DMS53 (cell line): ENCODE results near the gene TWNK.

ENCODE experiments used
- DNase-seq: peaks from one replicate; lab custom pipeline; 2025; lab: John Stamatoyannopoulos, UW

TWNK gene

DNA sequence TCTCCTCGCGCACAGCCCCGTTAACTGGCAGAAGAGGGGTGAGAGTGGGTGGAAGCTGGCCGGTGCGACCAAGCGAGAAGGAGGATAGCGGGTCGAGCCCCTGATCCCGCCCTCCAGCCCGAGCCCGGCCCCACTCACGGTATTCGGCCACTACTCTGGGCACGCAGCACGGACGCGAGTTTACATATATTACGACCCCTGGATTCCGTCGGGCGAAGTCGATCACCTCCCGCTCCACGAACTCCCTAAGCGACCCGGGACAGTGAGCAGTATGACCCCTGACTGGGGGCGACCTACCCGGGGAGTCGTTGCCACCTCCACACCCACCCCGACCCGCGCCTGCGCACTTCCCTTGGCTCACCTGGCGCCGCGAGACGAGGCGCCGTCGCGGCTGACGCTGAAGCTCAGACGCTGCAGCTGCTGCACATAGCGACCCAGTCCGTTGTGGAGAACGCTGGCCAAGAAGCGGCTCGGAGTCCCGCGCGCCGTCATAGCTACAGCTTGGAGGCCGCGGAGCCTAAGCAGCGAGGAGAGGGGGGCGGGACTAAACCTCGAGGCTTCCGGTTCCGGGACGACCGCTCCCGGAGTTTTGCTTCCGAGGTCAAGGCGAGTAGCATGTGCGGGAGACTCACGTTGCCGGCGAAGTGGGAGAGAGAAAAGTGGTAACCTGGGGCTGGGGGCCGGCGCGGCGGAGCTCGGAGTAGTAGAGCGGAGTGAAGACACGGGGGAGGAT is at the start of gene TWNK, which contains the start of gene MRPL43:
Gene TWNK, plus strand, starts transcription at position 592 of the 733 bp plus-strand sequence. CDS start 668 bp downstream, outside the sequence.
Gene MRPL43, minus strand, starts transcription at position 546 of the 733 bp plus-strand sequence. Its CDS starts 54 bp downstream, at position 492.
- peak; percentile 91 for DNase-seq

DNA sequence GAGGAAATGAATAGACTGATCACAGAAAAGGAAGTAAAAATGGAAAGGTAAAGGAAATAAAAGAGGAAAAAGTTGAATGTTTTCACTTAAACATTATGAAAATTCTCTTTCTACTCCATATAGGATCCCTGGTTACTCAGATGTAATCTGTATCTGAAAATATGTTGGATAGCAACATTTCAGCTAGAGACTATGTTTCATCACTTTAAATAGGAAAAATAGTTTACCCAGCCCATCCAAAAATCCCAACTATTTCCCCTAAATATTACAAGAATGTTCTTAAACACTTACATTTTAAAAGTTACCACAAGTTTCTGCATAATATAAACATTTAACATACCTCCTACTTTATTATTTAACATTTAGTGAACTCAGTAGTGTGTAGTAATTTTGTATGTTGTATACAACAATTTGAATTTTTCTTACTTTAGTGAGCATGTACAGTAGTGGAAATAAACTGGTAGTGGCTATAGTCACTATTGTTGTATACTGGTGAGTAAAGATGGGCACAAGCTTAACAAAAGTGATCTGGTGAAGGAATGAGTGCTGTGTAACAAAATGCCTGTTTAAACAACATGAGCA is 47.5 kb upstream of the TWNK start:
- DNase-seq, result no peak

DNA sequence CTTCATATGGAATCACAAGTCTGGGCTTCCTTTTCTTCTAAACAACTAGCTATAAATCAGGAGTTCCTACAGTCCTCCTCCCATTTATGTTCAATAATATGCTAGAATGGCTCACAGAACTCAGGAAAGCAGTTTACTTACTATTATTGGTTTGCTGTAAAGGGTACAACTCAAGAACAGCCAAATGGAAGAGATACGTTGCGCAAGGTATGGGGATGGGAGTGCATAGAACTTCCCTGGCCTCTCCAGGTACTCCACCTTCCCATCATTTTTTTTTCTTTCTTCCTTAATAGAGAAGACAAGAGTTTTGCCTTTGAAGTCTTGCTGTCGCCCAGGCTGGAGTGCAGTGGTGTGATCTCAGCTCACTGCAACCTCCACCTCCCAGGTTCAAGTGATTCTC is 45.1 kb upstream of the TWNK start:
- no peak for DNase-seq

DNA sequence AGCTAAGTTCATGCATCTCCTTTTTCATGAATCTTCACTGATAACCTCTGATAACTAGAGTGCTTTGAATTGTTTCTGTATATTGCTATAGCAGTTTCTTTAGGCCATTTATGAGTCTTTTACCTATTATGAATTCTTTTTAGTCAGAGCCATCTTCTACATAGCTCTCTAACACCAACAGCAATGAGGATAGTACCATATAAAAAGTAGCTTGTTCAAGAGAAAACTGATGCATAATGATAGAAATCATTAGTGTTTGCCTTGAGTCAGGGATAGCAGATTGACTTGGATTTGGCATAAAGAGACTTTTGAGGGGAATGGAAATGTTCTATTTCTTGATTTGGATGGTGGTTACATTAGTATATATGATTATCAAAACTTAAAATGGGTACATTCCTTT is 43.8 kb upstream of the TWNK start:
- DNase-seq, result no peak

DNA sequence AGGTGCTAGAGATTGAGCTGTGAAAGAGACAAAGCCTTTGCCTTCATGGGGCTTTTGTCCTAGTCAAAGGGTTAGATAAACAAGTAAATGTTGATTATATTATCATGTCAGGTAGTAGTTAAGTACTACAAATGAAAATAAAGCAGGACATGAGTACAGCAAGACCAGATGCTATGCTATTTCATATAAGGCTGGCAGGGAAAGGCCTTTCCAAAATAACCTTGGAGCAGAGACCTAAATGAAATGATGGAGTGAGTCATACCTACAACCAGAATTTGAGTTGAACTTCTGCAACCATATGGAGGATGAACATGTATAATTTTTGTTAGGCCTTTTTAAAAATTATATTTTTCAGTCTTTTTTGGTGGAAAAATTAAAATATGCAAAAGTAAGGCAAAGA is 41.6 kb upstream of the TWNK start:
- DNase-seq, result no peak

DNA sequence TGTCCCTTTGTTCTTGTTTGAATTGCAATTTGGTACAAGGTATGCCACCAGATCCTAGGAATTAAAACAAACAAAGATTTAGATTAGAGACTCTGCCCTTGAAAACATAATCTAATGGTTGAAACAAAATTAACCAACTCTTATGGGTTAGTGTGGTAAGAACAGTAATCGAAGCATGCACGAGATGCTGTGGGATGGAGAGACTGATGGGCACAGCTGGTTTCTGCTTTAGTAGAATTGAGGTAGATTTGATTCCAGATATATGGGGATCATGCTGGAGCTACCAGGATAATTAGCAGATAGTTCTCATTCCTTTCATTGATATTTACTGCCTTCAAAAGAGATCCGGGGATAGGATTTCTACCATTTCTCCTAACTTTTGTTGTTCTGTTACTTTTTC is 38.4 kb upstream of the TWNK start:
- DNase-seq, result no peak

DNA sequence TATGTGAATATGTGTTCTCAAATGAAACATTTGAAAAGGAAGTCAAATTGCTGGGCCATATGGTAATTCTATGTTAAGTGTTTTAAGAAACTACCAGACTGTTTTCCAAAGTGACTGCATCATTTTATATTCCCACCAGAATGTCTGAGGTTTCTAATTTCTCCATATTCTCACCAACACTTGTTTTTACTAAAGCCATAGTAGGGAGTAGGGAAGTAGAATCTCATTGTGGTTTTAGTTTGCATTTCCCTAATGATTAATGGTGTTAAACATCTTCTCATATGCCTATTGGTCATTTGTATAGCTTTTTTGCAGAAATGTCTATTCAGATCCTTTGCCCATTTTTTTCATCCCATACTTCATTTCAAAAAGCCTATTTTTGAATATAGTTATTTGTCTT is 27.1 kb upstream of the TWNK start:
- no peak for DNase-seq

DNA sequence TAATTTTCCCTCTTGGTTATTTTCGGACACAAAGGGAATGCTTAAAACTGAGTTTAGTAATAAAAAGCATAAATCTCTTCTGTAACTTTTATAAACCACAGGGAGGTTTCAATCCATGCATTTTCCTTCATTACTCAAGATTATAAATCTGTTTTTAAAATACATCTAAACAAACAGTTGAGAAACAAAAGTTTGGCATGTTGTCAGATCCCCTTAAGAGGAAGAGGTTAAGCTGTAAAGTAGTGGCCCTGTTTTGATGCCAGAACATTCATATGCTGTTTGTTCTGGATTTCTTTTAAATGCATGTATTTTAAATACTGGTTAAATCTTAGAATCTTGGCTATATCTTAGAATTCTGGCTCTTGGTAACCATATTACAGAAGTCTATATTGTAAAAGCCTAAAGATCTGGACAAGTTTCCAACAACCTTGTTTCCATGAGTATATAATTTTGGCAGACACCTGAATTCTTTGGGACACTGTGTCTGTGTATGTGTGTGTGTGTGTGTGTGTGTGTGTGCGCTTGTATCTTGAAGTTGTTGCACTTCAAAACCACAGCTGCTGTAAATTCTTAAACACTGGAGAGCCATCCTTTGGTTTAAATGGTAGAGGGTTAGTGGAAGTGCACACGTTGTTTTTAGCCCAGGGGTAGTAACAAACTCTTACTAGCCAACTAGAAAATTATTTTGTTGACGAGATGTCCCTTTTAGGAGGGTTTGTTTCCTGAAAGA is 24.8 kb upstream of the TWNK start:
- no peak for DNase-seq

DNA sequence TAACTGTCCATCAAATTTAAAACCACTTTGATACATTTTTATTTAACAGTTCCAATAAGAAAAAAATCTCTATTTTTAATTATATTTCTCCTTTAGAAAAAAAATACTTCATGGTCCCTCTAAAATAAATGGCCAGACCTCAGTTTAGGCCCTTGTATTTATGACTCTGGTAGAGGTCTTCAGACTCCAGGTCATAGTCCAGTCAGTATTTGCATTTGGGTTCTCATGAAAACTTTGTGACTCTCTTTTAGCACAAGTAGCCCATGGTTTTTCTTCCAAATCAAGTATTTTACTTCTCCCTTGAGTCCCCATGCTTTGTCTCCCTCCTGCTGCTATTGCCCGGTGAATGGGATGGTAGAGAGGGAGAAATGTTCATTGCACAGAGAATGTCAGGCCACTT is 23.5 kb upstream of the TWNK start:
- DNase-seq, result no peak

DNA sequence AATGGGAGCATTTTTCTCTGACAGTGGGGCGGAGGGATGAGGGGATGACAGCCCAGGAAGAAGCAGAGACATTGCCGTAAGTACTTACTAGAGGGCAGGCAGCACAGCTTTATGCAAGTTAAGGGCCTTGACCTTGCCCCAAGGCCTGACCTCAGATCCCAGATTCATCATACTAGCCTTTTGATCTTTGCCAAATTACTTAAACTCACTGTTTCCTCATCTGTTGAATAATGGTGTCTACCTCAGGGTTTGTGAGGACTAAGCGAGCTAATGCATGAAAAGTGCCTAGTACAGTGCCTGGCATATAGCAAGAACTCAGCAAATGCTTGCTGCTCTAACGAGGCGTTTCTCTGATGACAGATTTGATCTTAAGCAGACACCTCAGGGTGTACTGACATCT is 21.5 kb upstream of the TWNK start:
- no peak for DNase-seq

DNA sequence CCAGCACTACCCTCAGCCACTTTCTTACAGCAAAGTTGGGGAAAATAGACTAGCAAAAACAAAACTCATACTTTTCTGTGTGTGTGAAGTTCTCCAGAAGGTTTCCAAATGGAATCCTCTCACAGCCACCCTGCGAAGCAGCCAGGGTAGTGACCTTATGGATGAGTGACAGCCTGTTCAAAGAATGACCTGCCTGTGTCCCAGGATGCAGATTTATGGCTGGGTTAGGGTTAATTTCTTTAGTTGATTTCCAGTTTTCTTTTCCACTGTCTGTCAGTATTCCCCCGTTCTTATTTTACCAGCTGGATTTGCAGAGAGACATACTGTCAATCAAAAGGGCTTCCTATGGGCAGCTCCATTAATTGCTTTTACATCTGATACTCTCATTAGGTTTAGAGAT is 20.5 kb upstream of the TWNK start:
- no peak for DNase-seq

DNA sequence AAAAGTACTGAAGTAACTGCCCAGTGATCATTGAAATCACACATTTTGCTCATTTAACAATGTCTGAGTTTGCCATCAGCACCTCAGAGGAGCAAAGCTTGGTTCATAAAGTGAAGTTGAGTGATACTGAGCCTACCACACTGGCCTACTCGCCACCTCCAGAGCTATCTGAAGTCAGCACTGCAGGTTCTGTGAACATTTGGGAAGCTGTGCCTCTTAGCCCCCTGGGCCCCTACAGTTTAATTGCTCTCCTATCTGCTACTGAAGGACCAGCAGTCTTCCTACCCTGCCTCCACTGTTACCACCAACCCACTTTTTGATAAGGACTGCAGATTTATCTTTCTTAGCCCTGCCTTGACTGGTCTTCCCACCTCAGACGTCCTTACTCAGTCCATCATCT is 20.0 kb upstream of the TWNK start:
- no peak for DNase-seq

DNA sequence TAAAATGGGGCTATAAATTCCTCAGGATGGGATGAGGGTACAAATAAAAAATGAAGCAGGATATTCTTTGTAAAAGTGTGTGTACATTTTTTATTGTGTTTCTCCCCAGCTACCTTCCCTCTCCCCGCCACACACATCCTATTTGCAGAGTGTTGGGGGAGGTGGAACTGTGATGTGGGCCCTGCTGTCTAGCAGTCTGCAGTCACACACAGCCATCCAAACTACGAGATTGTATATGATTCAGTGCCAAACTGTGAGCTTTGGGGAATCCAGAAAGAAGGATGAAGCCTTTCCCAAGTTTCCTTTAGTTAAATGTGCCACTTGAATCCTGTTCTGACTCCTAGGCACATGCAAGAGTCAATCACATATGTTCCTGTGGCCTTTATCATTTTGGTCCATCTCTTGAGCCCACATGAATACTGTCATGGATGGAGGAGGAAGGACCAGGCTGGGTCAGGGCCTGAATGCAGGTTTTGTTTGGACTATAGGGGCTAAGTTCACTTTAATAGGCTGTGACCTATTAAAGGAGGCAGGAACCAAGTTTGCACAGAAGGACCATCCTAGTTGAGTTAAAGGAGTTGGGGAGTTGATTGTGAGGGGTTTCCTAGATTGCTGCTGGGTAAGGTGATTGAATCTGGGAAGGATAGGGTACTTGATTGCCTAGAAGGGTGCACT is 19.1 kb upstream of the TWNK start:
- DNase-seq, result no peak

DNA sequence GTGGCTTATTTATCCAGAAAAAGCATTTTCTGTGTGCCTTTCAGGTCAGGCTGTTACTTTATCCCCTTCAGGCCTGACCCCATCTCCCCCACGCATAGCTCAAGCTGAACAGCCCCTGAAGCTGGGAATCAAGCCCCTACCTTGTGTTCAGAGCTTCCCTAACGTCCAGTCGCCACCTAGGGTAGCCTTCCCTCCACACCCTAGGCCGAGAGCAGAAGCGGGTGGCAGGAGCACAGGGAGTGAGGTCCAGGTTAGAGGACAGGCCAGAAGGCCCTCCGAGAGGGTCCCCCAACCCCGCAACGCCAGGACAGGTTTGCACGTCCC is 18.5 kb upstream of the TWNK start:
- no peak for DNase-seq

DNA sequence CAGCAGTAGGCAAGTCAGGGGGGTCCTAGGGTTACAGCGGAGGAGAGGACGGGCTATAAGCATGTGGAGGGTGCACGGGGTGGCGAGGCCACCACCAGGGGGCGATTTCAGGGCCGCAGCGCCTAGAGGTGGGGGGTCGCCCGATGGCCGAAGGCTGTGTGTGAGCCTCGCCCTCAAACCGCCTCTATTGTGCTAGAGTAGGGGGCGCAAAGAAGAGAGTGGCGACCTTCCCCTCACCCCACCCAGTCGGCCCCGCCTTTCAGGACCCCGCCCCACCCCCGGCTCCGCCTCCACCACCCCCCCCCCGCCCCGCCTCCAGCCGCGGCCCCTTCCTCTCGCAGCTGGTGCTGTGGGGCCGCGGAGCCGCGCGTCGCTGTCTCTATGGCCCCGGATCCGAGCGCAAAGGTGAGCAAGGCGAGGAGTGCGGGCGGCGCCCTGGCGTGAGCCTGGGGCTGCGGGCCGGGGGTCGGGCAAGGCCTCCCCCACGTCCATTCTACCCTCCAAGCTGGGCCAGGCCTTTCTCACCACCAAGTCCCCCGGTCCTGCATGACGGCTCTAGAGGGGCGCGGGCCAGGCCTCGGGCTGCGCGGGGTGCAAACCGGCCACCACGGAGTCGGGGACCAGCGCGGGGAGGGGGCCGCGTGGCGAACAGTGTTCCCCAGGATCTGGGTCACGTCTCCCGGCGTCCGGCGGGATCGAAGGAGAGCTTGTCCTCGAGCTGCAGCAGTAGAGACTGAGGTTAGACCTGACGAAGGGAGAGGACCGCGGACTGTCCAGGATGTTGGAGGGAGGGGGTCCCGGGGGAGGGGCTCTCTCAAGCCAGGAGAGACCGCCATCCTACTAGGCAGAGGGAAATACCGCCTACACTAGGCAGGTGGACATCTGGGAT is 17.9 kb upstream of the TWNK start, which contains the start of gene SEMA4G:
Gene SEMA4G, plus strand, starts transcription at position 318 of the 889 bp plus-strand sequence. CDS start 3,409 bp downstream, outside the sequence.
- DNase-seq, result peak; percentile 75

DNA sequence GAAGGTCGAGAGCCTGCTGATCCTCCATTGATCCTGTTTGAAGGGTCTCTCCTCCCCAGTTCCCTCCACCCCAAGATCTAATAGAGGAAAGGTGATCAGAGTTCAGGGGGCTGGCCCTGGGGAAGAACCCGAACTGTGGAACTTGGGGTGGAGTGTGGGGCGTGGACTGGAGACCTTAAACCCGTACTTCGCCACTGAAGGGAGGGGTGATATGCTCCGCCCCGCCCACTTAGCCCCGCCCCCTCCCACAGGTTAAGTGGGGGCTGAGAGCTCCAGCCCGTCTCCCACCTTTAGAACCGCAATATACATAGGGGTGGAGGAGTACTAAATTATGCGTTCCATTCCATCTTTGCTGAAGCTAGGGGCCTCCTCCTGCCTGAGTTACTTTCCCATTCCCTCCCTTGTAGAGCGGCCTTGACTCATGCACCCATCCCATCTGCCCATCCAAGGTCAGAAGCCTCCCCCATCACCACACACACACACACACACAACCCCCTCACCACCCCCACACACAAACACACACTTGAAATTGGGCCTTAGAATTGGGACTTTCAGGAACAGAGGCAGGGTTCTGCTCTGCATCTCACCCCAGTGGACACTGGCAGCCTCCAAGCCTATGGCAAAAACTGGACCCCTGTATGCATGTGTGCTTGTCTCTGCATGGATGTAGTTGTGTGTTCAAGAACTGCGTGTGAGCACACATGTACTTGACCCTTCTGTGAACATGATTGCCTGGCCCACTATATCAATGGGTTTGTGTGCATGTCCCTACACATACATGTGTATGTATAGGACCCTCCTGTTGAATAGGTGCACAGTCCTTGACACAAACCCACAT is 17.0 kb upstream of the TWNK start:
- peak; percentile 53 for DNase-seq

DNA sequence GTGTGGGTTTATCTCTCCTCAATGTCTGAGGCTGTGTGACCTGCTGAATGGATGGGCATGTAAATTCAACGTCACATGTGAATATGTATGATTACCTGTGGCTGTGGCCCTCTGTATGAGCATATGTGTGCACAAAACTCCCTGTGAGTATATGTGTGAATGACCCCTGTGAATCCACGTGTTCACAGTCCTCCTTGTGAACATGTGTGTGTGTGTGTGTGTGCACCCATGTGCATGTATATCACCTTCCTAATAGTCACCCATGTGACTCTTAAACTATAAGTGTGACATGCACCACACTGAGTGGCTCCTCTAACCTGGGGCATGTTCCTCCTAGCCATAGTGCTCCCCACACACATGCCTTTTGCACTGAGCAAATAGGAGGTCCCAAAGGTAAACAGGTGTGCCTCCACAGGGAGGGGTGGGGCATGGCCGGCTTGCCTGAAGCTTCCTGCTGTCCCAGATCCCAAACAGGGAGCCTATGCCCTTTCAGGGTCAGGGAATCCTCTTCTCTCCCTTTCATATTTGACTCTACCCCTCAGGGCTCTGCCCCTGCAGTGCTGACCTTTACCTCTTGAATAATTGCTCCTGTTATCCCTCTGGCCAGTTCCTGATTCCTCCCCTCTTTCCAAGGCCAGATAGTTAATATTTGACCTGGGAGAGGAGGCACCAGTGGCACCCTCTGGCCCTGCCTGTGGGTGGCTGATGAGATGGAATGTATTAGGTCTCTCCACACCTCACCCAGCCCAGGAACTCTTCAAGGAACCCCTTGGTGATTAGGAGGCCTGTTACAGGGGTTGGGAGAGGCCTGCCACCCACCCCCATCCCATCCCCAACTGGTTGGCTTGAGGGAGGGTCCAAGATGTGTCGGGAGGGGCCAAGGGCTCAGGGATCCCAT is 16.2 kb upstream of the TWNK start:
- peak; percentile 76 for DNase-seq

DNA sequence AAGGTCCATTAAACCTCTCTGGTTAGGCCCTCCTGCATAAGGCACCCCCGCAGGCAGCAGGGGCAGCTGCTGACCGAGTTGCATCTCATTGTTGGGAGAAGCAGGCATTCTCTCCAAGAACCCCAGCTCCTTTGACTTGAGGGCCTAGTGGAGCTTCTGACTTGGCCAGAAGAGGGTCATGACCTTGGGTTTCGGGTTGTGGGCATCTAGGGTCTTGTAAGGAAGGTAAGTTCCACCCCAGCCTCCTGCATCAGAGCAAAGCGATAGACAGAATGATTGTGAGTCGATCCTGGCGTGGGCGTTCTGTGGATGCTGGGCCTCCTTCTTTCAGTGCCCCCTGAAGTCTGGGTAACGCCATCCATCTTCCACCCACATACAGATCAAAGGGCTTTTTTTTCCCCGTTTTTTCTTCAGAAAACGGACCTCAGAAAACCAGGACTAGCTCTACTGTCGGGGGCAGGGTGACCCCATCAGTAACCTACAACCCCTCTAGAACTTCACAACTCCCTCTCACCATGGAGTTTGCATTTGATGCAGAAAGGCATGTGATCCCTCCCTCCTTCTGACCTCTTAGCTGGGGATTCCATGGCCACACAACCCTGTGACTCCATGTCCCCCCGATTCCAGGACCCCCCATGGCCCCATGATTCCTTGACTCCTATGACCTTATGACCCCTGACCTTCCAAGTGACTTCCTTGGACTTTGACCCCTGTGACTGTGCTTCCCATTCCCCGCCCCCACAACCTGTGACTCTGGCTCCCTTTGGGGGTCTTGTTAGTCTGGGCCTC is 15.0 kb upstream of the TWNK start:
- DNase-seq, result no peak
